Measurements from ENCODE around the gene PVRIG.
"Not testable (repeated sequence)": the region's sequence is repeated elsewhere in the genome, so short reads cannot be mapped to it uniquely, and the experiment has no call there.

DNA sequence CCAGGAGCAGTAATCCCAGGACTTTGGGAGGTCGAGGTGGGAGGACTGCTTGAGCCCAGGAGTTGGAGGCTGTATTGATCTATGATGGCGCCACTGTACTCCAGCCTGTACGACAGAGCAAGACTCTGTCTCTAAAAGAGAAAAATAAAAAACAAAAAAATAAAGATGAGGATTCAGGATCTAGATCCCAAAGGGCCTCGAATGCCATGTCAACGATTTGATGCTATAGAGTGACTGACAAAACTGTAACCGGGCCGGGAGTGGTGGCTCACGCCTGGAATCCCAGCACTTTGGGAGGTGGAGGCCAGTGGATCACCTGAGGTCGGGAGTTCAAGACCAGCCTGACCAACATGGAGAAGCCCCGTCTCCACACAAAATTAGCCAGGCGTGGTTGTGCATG lies 49.1 kb downstream of the PVRIG start:
- TF ChIP-seq POLR2A (IDR thresholded peaks at IDR 0.05): not testable (repeated sequence)
- TF ChIP-seq, protein P1, sequence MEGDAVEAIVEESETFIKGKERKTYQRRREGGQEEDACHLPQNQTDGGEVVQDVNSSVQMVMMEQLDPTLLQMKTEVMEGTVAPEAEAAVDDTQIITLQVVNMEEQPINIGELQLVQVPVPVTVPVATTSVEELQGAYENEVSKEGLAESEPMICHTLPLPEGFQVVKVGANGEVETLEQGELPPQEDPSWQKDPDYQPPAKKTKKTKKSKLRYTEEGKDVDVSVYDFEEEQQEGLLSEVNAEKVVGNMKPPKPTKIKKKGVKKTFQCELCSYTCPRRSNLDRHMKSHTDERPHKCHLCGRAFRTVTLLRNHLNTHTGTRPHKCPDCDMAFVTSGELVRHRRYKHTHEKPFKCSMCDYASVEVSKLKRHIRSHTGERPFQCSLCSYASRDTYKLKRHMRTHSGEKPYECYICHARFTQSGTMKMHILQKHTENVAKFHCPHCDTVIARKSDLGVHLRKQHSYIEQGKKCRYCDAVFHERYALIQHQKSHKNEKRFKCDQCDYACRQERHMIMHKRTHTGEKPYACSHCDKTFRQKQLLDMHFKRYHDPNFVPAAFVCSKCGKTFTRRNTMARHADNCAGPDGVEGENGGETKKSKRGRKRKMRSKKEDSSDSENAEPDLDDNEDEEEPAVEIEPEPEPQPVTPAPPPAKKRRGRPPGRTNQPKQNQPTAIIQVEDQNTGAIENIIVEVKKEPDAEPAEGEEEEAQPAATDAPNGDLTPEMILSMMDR (IDR thresholded peaks at IDR 0.05): not testable (repeated sequence)

Measured in testis (tissue), 2 donors.